HL-60 (cell line): ENCODE data around the gene FAF1.

Experiments used
- CTCF ChIP-seq: IDR thresholded peaks from one replicate; pipeline ENCODE4 v1.5.1; 2011; ENCODE audit warnings: low read length, control low read depth, inconsistent platforms; ENCODE audit not compliant: insufficient read depth
- GABPA ChIP-seq: IDR thresholded peaks from 2 replicates; pipeline ENCODE4 v1.6.1; 2012; ENCODE audit warnings: low read depth
- POLR2AphosphoS5 ChIP-seq: IDR thresholded peaks from 2 replicates; pipeline ENCODE4 v1.6.1; 2012; ENCODE audit warnings: low read depth

- TF ChIP-seq CTCF (no peak), GABPA (no peak), POLR2AphosphoS5 (no peak)
Observed at GRCh38 chr1:50717327-50717726, 242.7 kb downstream of the FAF1 start.
